HG02678 (cell line): ENCODE data around the gene ASAP2.

Experiments
- ATAC-seq: cut with Tn5 transposase; IDR thresholded peaks from one replicate; pipeline ENCODE4 v1.9.1; 2021; ENCODE audit warnings: mild to moderate bottlenecking, moderate library complexity; ENCODE audit not compliant: unreplicated experiment

Gene ASAP2

GRCh38 chr2:9315280-9315847 lies 108.8 kb downstream of the ASAP2 start:
- ATAC-seq = no peak

DNA sequence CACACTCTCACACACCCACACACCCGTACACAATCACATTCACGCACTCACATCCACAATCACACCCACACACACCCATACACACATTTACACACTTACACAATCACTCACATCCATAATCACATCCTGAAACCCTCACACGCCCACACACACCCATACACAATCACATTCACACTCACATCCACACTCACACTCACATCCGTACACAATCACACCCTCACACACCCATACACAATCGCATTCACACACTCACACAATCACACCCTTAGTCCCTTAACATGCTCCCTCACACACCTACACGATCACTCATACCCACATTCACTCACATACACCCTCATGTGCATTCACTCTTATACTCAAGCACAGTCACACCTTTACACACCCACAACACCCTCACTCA lies 110.9 kb downstream of the ASAP2 start:
- ATAC-seq = no peak

- no peak for ATAC-seq
These were observed 112.1 kb downstream of the ASAP2 start for GRCh38 chr2:9318461-9319337.

DNA sequence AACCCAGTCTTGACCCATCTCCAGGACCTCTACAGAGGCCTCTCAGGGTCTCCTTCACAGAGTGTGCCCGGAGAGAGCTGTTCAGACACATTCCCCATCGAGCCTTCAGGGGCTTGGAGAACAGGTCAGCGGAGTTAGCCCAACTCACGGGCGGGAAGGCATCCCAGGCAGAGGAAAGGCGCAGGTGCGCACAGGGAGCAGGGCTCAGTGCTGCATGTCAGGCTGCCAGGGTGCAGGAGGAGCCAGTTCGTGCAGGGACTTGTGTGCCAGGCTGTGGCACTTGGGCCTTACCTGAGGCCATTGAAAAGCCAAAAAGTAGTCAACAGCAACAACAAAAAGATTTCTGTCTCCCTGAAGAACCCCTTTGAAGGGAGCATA lies 112.7 kb downstream of the ASAP2 start:
- ATAC-seq = no peak

DNA sequence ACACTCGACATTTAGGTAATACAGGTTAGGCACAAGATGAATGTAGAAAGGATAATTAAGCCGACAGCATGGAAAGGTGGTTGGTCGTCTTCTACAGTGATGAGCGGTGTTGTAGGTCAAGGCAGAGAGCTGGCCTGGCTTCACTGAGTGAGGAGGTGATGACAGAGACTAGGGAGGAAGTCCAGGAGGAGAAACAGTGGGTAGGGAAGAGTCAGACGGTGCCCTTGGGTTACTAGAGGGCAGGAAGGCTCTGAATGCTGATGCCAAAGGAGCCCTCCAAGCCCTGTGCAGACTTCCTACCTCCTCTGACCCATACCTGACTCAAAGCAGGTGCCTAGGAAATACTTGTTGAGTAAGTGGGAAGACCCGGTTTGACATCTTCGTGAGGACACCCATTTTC lies 116.0 kb downstream of the ASAP2 start:
- ATAC-seq = no peak

DNA sequence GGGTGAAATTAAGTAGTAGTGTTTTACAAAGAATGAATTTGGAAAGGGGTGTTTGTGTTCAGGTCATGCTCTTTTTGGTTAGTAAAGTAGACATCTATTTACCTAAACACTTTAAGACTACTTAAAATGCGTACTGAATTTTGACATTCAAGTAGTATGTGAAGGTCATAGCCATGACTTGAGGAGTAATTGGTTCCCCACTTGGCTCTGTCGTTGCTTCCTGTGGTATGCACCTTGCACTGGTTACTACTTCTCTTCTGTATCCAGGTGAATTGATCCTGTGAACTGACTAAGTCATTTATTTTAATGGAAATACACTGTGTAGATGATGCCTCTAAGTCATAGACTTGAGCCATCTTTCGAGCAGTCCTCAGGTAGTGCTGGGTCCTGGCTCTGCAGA lies 118.8 kb downstream of the ASAP2 start:
- ATAC-seq = no peak

- no peak for ATAC-seq
These were observed 120.4 kb downstream of the ASAP2 start for GRCh38 chr2:9326975-9327374.

DNA sequence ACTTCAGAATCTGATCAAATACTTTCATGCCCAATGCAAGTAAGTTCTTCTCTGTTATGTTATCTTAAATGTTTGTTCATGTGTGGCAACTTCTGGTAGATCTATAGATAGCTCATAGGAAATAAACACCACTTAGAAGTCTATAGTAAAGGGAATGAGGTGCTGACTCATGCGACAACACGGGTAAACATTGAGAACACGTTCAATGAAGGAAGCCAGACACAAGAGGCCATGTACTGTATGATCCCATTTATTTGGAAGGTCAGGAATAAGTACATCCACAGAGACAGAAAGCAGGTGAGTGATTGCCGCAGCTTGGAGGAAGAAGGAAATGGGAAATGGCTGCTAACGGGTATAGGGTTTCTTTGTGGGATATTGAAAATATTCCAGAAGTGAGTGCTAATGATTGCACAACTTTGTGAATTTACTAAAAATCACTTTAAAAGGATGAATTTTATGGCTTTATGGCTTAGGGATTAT lies 121.3 kb downstream of the ASAP2 start:
- no peak for ATAC-seq

DNA sequence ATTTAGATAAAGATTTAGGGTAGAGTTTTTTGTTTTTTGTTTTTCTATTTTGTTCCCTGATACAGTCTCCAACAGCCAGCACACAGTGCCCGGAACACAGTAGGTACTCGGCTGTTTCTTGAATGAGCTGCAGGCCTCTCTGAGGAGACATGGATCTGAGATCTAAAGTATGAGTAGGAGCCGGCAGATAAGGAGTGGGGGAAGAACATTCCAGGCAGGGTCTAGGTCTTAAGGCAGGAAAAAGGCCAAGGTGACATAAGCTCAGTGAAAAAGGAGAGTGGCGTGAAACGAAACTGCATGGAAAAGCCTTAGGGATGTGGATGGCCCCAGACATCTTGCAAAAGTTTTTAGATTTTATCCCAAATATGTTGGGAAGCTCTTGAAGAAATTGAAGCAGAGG lies 122.3 kb downstream of the ASAP2 start:
- ATAC-seq = no peak

DNA sequence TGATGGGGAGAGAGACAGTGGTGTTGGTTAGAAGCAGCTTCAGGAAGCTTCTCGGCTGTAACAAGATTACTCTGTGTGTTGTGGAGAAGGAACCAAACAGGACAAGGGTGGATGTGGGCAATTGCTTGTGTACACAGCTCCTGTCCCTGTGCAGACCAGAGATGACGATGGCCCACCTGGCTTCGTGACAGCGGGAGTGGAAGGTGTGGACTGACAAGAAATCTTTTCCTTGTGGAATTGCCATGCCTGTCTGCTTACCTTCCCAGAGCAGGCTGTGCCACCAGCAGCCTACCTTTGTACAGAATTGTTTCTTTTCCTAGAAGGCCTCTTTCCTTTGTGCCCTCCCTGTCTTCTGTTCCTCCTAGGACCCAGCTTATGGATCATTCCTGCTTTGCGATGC lies 122.9 kb downstream of the ASAP2 start:
- no peak for ATAC-seq

GRCh38 chr2:9330612-9331270 lies 124.1 kb downstream of the ASAP2 start:
- no peak for ATAC-seq

- no peak for ATAC-seq
These were observed 125.1 kb downstream of the ASAP2 start for GRCh38 chr2:9331704-9332103.

DNA sequence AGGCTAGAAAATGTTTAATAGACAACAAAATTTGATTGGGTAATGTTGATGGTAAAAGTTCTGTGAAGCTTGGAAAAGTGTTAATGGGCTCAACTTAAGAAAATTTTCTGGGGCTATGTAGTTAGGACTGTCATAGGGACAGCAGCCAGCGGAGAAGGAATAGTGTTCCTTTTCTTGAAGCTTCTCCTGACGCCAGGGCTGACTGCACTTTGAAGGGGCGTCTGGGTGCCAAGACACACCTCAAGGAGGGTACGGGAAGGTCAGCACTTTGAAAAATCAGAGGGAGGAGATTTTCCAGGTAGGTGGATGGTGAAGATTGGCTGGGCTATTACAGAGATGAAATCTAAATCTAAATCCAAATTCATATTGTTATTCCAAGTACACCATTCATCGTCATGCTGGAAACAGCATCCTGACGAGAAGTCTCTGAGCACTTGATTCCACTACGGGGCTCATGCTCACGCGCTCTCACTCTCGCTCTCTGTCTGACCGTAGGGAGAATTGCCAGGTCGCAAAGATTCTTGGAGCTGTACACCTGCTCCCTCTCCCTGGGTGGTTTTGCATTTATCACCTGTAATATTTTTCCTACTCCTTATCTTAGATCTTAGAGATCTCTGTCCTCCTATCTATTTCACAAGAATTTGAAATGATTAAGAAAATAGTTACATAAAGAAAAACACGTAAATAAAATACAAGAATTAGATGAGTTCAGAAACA lies 125.7 kb downstream of the ASAP2 start:
- no peak for ATAC-seq

DNA sequence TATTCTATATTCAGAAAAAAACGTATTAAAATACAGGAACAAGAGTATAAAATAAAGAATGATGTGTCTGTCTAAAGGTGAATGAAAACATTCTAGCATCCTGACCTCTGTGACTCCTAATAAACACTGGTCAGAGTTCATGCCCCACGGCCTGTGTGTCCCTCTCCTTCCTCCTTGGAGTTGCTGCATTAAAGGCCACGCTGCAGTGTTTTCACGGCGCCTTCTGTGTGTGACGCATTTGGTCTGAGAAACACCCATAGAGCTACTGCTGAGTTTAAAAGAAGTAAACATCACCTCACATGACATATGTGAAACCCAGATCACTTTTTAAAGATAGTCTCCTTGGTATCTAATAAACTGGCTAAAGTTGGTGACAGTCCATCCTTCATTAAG lies 126.2 kb downstream of the ASAP2 start:
- no peak for ATAC-seq

GRCh38 chr2:9333591-9334171 lies 127.1 kb downstream of the ASAP2 start:
- no peak for ATAC-seq

GRCh38 chr2:9334761-9335160 lies 128.1 kb downstream of the ASAP2 start:
- ATAC-seq = no peak

GRCh38 chr2:9335322-9335832 lies 128.8 kb downstream of the ASAP2 start:
- ATAC-seq = no peak

GRCh38 chr2:9336241-9336575 lies 129.6 kb downstream of the ASAP2 start:
- ATAC-seq = no peak

GRCh38 chr2:9336576-9337314 lies 130.1 kb downstream of the ASAP2 start:
- no peak for ATAC-seq

DNA sequence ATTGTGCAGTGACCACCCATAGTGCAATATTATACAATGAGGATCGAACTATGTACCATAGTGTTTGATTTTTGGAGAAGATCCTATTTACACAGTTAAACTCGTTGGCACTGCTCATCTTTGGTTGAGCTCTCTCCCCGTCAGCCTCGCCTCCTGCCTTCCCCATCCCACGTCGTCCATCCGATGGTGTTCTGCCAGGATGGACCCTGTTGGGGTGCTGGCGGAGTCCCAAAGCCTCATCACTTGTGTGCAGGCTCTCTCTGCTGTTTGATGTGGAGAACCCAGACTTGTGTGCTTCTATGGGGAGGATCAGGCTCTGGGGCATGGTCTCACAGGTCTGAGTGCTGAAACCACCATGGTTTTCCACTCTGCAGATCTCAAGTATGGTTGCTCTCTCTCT lies 131.3 kb downstream of the ASAP2 start:
- no peak for ATAC-seq
